ENCODE measurements around the gene SH3D21.

Gene SH3D21

GRCh38 chr1:36284061-36284460, 22.1 kb upstream of the SH3D21 start:
- Histone ChIP-seq H3K4me3 (ENCODE audit: low read length) (no peak overlapping the region), H3K27me3 (ENCODE audit: control insufficient read depth, insufficient read depth, low read length) (no peaks in the 10 kb centered on the region), H3K9me3 (ENCODE audit: control insufficient read depth, low read depth, low read length) (no peaks in the 10 kb centered on the region), H3K9ac (ENCODE audit: low read length) (no peak overlapping the region), H3K4me1 (ENCODE audit: control insufficient read depth, low read depth, low read length) (no peaks in the 10 kb centered on the region), H3K36me3 (ENCODE audit: control insufficient read depth, low read depth, low read length) (peaks cover 59% of the 10 kb centered on the region), H3K27ac (ENCODE audit: low read length) (no peak overlapping the region)

GRCh38 chr1:36284517-36284916, 21.7 kb upstream of the SH3D21 start:
- no peak overlapping the region for H3K4me3 ChIP-seq (ENCODE audit: low read length)
- H3K9me3 ChIP-seq (ENCODE audit: control insufficient read depth, low read depth, low read length): no peaks in the 10 kb centered on the region
- H3K4me1 ChIP-seq (ENCODE audit: control insufficient read depth, low read depth, low read length): no peaks in the 10 kb centered on the region
- peaks cover 64% of the 10 kb centered on the region for H3K36me3 ChIP-seq (ENCODE audit: control insufficient read depth, low read depth, low read length)
- H3K9ac ChIP-seq (ENCODE audit: low read length): no peak overlapping the region
- H3K27me3 ChIP-seq (ENCODE audit: control insufficient read depth, insufficient read depth, low read length): no peaks in the 10 kb centered on the region
- no peak overlapping the region for H3K27ac ChIP-seq (ENCODE audit: low read length)

- peaks cover 71% of the 10 kb centered on the region for H3K36me3 ChIP-seq (ENCODE audit: control insufficient read depth, low read depth, low read length)
- H3K4me3 ChIP-seq (ENCODE audit: low read length): no peak overlapping the region
- H3K4me1 ChIP-seq (ENCODE audit: control insufficient read depth, low read depth, low read length): no peaks in the 10 kb centered on the region
- no peak overlapping the region for H3K9ac ChIP-seq (ENCODE audit: low read length)
- H3K9me3 ChIP-seq (ENCODE audit: control insufficient read depth, low read depth, low read length): no peaks in the 10 kb centered on the region
- H3K27ac ChIP-seq (ENCODE audit: low read length): no peak overlapping the region
- H3K27me3 ChIP-seq (ENCODE audit: control insufficient read depth, insufficient read depth, low read length): no peaks in the 10 kb centered on the region
These were observed 20.6 kb upstream of the SH3D21 start for GRCh38 chr1:36285443-36286101.

GRCh38 chr1:36286802-36287201, 19.4 kb upstream of the SH3D21 start:
- Histone ChIP-seq H3K4me1 (ENCODE audit: control insufficient read depth, low read depth, low read length) (no peaks in the 10 kb centered on the region), H3K27ac (ENCODE audit: low read length) (no peak overlapping the region), H3K9me3 (ENCODE audit: control insufficient read depth, low read depth, low read length) (no peaks in the 10 kb centered on the region), H3K4me3 (ENCODE audit: low read length) (no peak overlapping the region), H3K9ac (ENCODE audit: low read length) (no peak overlapping the region), H3K27me3 (ENCODE audit: control insufficient read depth, insufficient read depth, low read length) (no peaks in the 10 kb centered on the region), H3K36me3 (ENCODE audit: control insufficient read depth, low read depth, low read length) (peaks cover 84% of the 10 kb centered on the region)

GRCh38 chr1:36287595-36287994, 18.6 kb upstream of the SH3D21 start:
- Histone ChIP-seq H3K27me3 (ENCODE audit: control insufficient read depth, insufficient read depth, low read length) (no peaks in the 10 kb centered on the region), H3K36me3 (ENCODE audit: control insufficient read depth, low read depth, low read length) (peaks cover 86% of the 10 kb centered on the region), H3K4me3 (ENCODE audit: low read length) (no peak overlapping the region), H3K27ac (ENCODE audit: low read length) (no peak overlapping the region), H3K9me3 (ENCODE audit: control insufficient read depth, low read depth, low read length) (no peaks in the 10 kb centered on the region), H3K9ac (ENCODE audit: low read length) (no peak overlapping the region), H3K4me1 (ENCODE audit: control insufficient read depth, low read depth, low read length) (no peaks in the 10 kb centered on the region)

GRCh38 chr1:36295390-36295789, 10.8 kb upstream of the SH3D21 start:
- Histone ChIP-seq H3K4me1 (ENCODE audit: control insufficient read depth, low read depth, low read length) (no peaks in the 10 kb centered on the region), H3K9me3 (ENCODE audit: control insufficient read depth, low read depth, low read length) (no peaks in the 10 kb centered on the region), H3K27ac (ENCODE audit: low read length) (no peak overlapping the region), H3K36me3 (ENCODE audit: control insufficient read depth, low read depth, low read length) (peaks cover 77% of the 10 kb centered on the region), H3K9ac (ENCODE audit: low read length) (no peak overlapping the region), H3K27me3 (ENCODE audit: control insufficient read depth, insufficient read depth, low read length) (no peaks in the 10 kb centered on the region), H3K4me3 (ENCODE audit: low read length) (no peak overlapping the region)

- Histone ChIP-seq H3K27me3 (ENCODE audit: control insufficient read depth, insufficient read depth, low read length) (no peaks in the 10 kb centered on the region), H3K9ac (ENCODE audit: low read length) (no peak overlapping the region), H3K36me3 (ENCODE audit: control insufficient read depth, low read depth, low read length) (peaks cover 78% of the 10 kb centered on the region), H3K4me3 (ENCODE audit: low read length) (no peak overlapping the region), H3K4me1 (ENCODE audit: control insufficient read depth, low read depth, low read length) (no peaks in the 10 kb centered on the region), H3K27ac (ENCODE audit: low read length) (no peak overlapping the region), H3K9me3 (ENCODE audit: control insufficient read depth, low read depth, low read length) (no peaks in the 10 kb centered on the region)
These were observed 9.1 kb upstream of the SH3D21 start for GRCh38 chr1:36297062-36297461.

GRCh38 chr1:36298640-36299039, 7.5 kb upstream of the SH3D21 start:
- Histone ChIP-seq H3K27ac (ENCODE audit: low read length) (no peak overlapping the region), H3K27me3 (ENCODE audit: control insufficient read depth, insufficient read depth, low read length) (no peaks in the 10 kb centered on the region), H3K4me3 (ENCODE audit: low read length) (no peak overlapping the region), H3K4me1 (ENCODE audit: control insufficient read depth, low read depth, low read length) (no peaks in the 10 kb centered on the region), H3K36me3 (ENCODE audit: control insufficient read depth, low read depth, low read length) (peaks cover 78% of the 10 kb centered on the region), H3K9me3 (ENCODE audit: control insufficient read depth, low read depth, low read length) (no peaks in the 10 kb centered on the region), H3K9ac (ENCODE audit: low read length) (no peak overlapping the region)

GRCh38 chr1:36300526-36300925, 5.6 kb upstream of the SH3D21 start:
- Histone ChIP-seq H3K36me3 (ENCODE audit: control insufficient read depth, low read depth, low read length) (peaks cover 70% of the 10 kb centered on the region), H3K4me3 (ENCODE audit: low read length) (no peak overlapping the region), H3K9me3 (ENCODE audit: control insufficient read depth, low read depth, low read length) (no peaks in the 10 kb centered on the region), H3K9ac (ENCODE audit: low read length) (no peak overlapping the region), H3K27me3 (ENCODE audit: control insufficient read depth, insufficient read depth, low read length) (no peaks in the 10 kb centered on the region), H3K4me1 (ENCODE audit: control insufficient read depth, low read depth, low read length) (peaks cover 1% of the 10 kb centered on the region), H3K27ac (ENCODE audit: low read length) (no peak overlapping the region)

GRCh38 chr1:36301220-36301619, 4.9 kb upstream of the SH3D21 start:
- no peak overlapping the region for H3K9ac ChIP-seq (ENCODE audit: low read length)
- H3K27ac ChIP-seq (ENCODE audit: low read length): no peak overlapping the region
- H3K4me1 ChIP-seq (ENCODE audit: control insufficient read depth, low read depth, low read length): peaks cover 6% of the 10 kb centered on the region
- peaks cover 65% of the 10 kb centered on the region for H3K36me3 ChIP-seq (ENCODE audit: control insufficient read depth, low read depth, low read length)
- no peaks in the 10 kb centered on the region for H3K9me3 ChIP-seq (ENCODE audit: control insufficient read depth, low read depth, low read length)
- no peak overlapping the region for H3K4me3 ChIP-seq (ENCODE audit: low read length)
- no peaks in the 10 kb centered on the region for H3K27me3 ChIP-seq (ENCODE audit: control insufficient read depth, insufficient read depth, low read length)

GRCh38 chr1:36303244-36303643, 2.9 kb upstream of the SH3D21 start:
- Histone ChIP-seq H3K4me1 (ENCODE audit: control insufficient read depth, low read depth, low read length) (peaks cover 10% of the 10 kb centered on the region), H3K9ac (ENCODE audit: low read length) (no peak overlapping the region), H3K9me3 (ENCODE audit: control insufficient read depth, low read depth, low read length) (no peaks in the 10 kb centered on the region), H3K27ac (ENCODE audit: low read length) (no peak overlapping the region), H3K27me3 (ENCODE audit: control insufficient read depth, insufficient read depth, low read length) (peaks cover 5% of the 10 kb centered on the region), H3K4me3 (ENCODE audit: low read length) (no peak overlapping the region), H3K36me3 (ENCODE audit: control insufficient read depth, low read depth, low read length) (peaks cover 48% of the 10 kb centered on the region)

GRCh38 chr1:36303650-36304360, 2.4 kb upstream of the SH3D21 start:
- Histone ChIP-seq H3K9ac (ENCODE audit: low read length) (no peak overlapping the region), H3K4me1 (ENCODE audit: control insufficient read depth, low read depth, low read length) (peaks cover 10% of the 10 kb centered on the region), H3K4me3 (ENCODE audit: low read length) (no peak overlapping the region), H3K27ac (ENCODE audit: low read length) (no peak overlapping the region), H3K27me3 (ENCODE audit: control insufficient read depth, insufficient read depth, low read length) (peaks cover 5% of the 10 kb centered on the region), H3K9me3 (ENCODE audit: control insufficient read depth, low read depth, low read length) (no peaks in the 10 kb centered on the region), H3K36me3 (ENCODE audit: control insufficient read depth, low read depth, low read length) (peaks cover 45% of the 10 kb centered on the region)

All from iPS-18a (cell line).